Astrocyte (in vitro differentiated cells and primary cell): ENCODE results near the gene ERVFRD-1. TPM values are rescaled to one million over a fixed set of nuclear protein-coding genes. Genes with fewer than 3 reads are reported as not detected.

Experiments
- DNase-seq: peaks from one replicate; pipeline ENCODE4 v3.0.0-alpha.2; 2010; ENCODE audit warnings: low read depth
- FAIRE-seq: peaks from 2 replicates; lab custom pipeline; 2011; peaks lifted over from hg19 to GRCh38; lab: Jason Lieb, UNC
- H2AFZ ChIP-seq: 2 replicates; pipeline ENCODE4 v1.6.0; 2012; ENCODE audit warnings: low read depth, low read length, inconsistent platforms
- H3K27ac ChIP-seq: 2 replicates; pipeline ENCODE4 v1.5.1; 2011; ENCODE audit warnings: low read depth, low read length, inconsistent platforms
- H3K27me3 ChIP-seq: 2 replicates; pipeline ENCODE4 v1.6.0; 2011; ENCODE audit warnings: low read length, inconsistent platforms; ENCODE audit not compliant: insufficient read depth
- H3K36me3 ChIP-seq: 2 replicates; pipeline ENCODE4 v1.5.1; 2011; ENCODE audit warnings: low read length, inconsistent platforms; ENCODE audit not compliant: insufficient read depth
- H3K4me1 ChIP-seq: 2 replicates; pipeline ENCODE4 v1.5.1; 2011; ENCODE audit warnings: low read length, inconsistent platforms; ENCODE audit not compliant: insufficient read depth
- H3K4me2 ChIP-seq: 2 replicates; pipeline ENCODE4 v1.6.0; 2012; ENCODE audit warnings: low read length, inconsistent platforms
- H3K4me3 ChIP-seq: 2 replicates; pipeline ENCODE4 v1.5.1; 2011; ENCODE audit warnings: low read depth, mild to moderate bottlenecking, low read length, inconsistent platforms; ENCODE audit not compliant: insufficient read depth
- H3K79me2 ChIP-seq: 2 replicates; pipeline ENCODE4 v1.6.0; 2012; ENCODE audit warnings: mild to moderate bottlenecking, low read length, inconsistent platforms; ENCODE audit not compliant: insufficient read depth
- H3K9ac ChIP-seq: 2 replicates; pipeline ENCODE4 v1.6.0; 2012; ENCODE audit warnings: mild to moderate bottlenecking, low read length, inconsistent platforms
- H3K9me3 ChIP-seq: 2 replicates; pipeline ENCODE4 v1.5.1; 2012; ENCODE audit warnings: low read depth, mild to moderate bottlenecking, low read length, inconsistent platforms; ENCODE audit not compliant: insufficient read depth
- H4K20me1 ChIP-seq: 2 replicates; pipeline ENCODE4 v1.6.0; 2012; ENCODE audit warnings: low read length, inconsistent platforms; ENCODE audit not compliant: insufficient read depth
- H3K27ac Mint-ChIP-seq: one replicate; pipeline ENCODE4 v1.8.0; 2021; ENCODE audit warnings: mild to moderate bottlenecking, mixed read lengths; ENCODE audit not compliant: unreplicated experiment
- H3K27me3 Mint-ChIP-seq: one replicate; pipeline ENCODE4 v1.8.0; 2021; ENCODE audit warnings: low read depth, mixed read lengths; ENCODE audit not compliant: unreplicated experiment
- H3K36me3 Mint-ChIP-seq: one replicate; pipeline ENCODE4 v1.8.0; 2021; ENCODE audit warnings: low read depth, mixed read lengths; ENCODE audit not compliant: unreplicated experiment
- H3K4me1 Mint-ChIP-seq: one replicate; pipeline ENCODE4 v1.8.0; 2021; ENCODE audit warnings: low read depth, mixed read lengths; ENCODE audit not compliant: unreplicated experiment
- H3K4me3 Mint-ChIP-seq: one replicate; pipeline ENCODE4 v1.8.0; 2021; ENCODE audit warnings: mild to moderate bottlenecking, moderate library complexity, mixed read lengths; ENCODE audit not compliant: unreplicated experiment
- H3K9me3 Mint-ChIP-seq: one replicate; pipeline ENCODE4 v1.8.0; 2021; ENCODE audit warnings: mild to moderate bottlenecking, mixed read lengths; ENCODE audit not compliant: unreplicated experiment
- CTCF ChIP-seq: IDR thresholded peaks from 2 replicates; pipeline ENCODE4 v1.5.1; 2011; ENCODE audit warnings: low read depth, mild to moderate bottlenecking, inconsistent platforms, low read length, moderate library complexity; ENCODE audit not compliant: insufficient read depth
- EZH2 ChIP-seq: IDR thresholded peaks from 2 replicates; pipeline ENCODE4 v1.6.1; 2012; ENCODE audit warnings: mild to moderate bottlenecking, low read length, inconsistent platforms; ENCODE audit not compliant: insufficient read depth
- total RNA-seq: library from RNA; stranded (reverse); gene quantifications from 2 replicates; pipeline ENCODE4 v1.2.1, GENCODE V29; 2021

Gene ERVFRD-1
- total RNA-seq, 1 donor from 2014 or later: not detected

- Histone ChIP-seq H2AFZ (no peak overlapping the region), H3K4me1 (no peaks in the 10 kb centered on the region), H3K36me3 (no peaks in the 10 kb centered on the region), H3K9me3 (no peaks in the 10 kb centered on the region), H4K20me1 (no peaks in the 10 kb centered on the region), H3K4me3 (no peak overlapping the region), H3K27ac (no peak overlapping the region), H3K9ac (no peak overlapping the region), H3K27me3 (no peaks in the 10 kb centered on the region), H3K4me2 (no peak overlapping the region), H3K79me2 (no peaks in the 10 kb centered on the region)
- Mint-ChIP-seq H3K36me3 (no peaks in the 10 kb centered on the region), H3K27me3 (no peaks in the 10 kb centered on the region), H3K27ac (peak overlapping the region; percentile 45), H3K4me3 (no peak overlapping the region), H3K9me3 (no peaks in the 10 kb centered on the region), H3K4me1 (peaks cover 14% of the 10 kb centered on the region)
- DNase-seq: peak; percentile 46
- no peak for FAIRE-seq
- no peak for TF ChIP-seq CTCF
- TF ChIP-seq EZH2: no peak
Measured at GRCh38 chr6:11054722-11055121, 56.8 kb downstream of the ERVFRD-1 start.

GRCh38 chr6:11053307-11053706 is 58.2 kb downstream of the ERVFRD-1 start:
- no peak overlapping the region for H3K27ac Mint-ChIP-seq
- no peaks in the 10 kb centered on the region for H3K27me3 ChIP-seq
- no peak overlapping the region for H3K4me3 Mint-ChIP-seq
- H3K9ac ChIP-seq: no peak overlapping the region
- no peaks in the 10 kb centered on the region for H4K20me1 ChIP-seq
- H3K4me1 Mint-ChIP-seq: peaks cover 14% of the 10 kb centered on the region
- no peak overlapping the region for H2AFZ ChIP-seq
- H3K36me3 ChIP-seq: no peaks in the 10 kb centered on the region
- no peak for TF ChIP-seq CTCF
- TF ChIP-seq EZH2: no peak
- H3K9me3 Mint-ChIP-seq: no peaks in the 10 kb centered on the region
- H3K9me3 ChIP-seq: no peaks in the 10 kb centered on the region
- H3K79me2 ChIP-seq: no peaks in the 10 kb centered on the region
- H3K4me3 ChIP-seq: no peak overlapping the region
- no peaks in the 10 kb centered on the region for H3K27me3 Mint-ChIP-seq
- no peak overlapping the region for H3K27ac ChIP-seq
- H3K36me3 Mint-ChIP-seq: no peaks in the 10 kb centered on the region
- DNase-seq (no peak), FAIRE-seq (no peak)
- no peak overlapping the region for H3K4me2 ChIP-seq
- no peaks in the 10 kb centered on the region for H3K4me1 ChIP-seq

Other genes with a start within 250 kb of the ERVFRD-1 start
- gene GCM2, start 229.7 kb downstream of the ERVFRD-1 start, total RNA-seq: not detected in 2 replicates
- gene SYCP2L, start 224.7 kb downstream of the ERVFRD-1 start, total RNA-seq: 3.4 and 6.4 TPM in 2 replicates
- gene ELOVL2, start 67.4 kb downstream of the ERVFRD-1 start, total RNA-seq: 4.6 and 5.7 TPM in 2 replicates
- 23.7 and 24.2 TPM in 2 replicates for gene SMIM13, start 17.9 kb downstream of the ERVFRD-1 start, total RNA-seq
- 37.3 and 39.6 TPM in 2 replicates for gene NEDD9, start 120.9 kb upstream of the ERVFRD-1 start, total RNA-seq